Measurements from ENCODE around the gene RBM38.

Gene RBM38

GRCh38 chr20:57404419-57405072, 13.3 kb downstream of the RBM38 start:
- no peak for DNase-seq (ENCODE audit: low read depth in 2 of 2)
- TF ChIP-seq CTCF (IDR thresholded peaks at IDR 0.05; ENCODE audit: low read depth, low read length) = no peak
- no peak overlapping the region for H3K4me3 ChIP-seq (replicated peaks in 1 of 2; ENCODE audit: low read depth in 2 of 2, low read length in 2 of 2)

GRCh38 chr20:57405236-57406016, 14.2 kb downstream of the RBM38 start:
- H3K4me3 ChIP-seq (replicated peaks in 1 of 2; ENCODE audit: low read depth in 2 of 2, low read length in 2 of 2) = no peak overlapping the region
- DNase-seq (ENCODE audit: low read depth in 2 of 2) = no peak
- TF ChIP-seq CTCF (IDR thresholded peaks at IDR 0.05; ENCODE audit: low read depth, low read length) = no peak

GRCh38 chr20:57407541-57407956, 16.4 kb downstream of the RBM38 start:
- no peak overlapping the region for H3K4me3 ChIP-seq (replicated peaks in 1 of 2; ENCODE audit: low read depth in 2 of 2, low read length in 2 of 2)
- no peak for DNase-seq (ENCODE audit: low read depth in 2 of 2)
- TF ChIP-seq CTCF (IDR thresholded peaks at IDR 0.05; ENCODE audit: low read depth, low read length) = no peak

GRCh38 chr20:57408131-57408530, 16.9 kb downstream of the RBM38 start:
- H3K4me3 ChIP-seq (replicated peaks in 1 of 2; ENCODE audit: low read depth in 2 of 2, low read length in 2 of 2) = no peak overlapping the region
- no peak for TF ChIP-seq CTCF (IDR thresholded peaks at IDR 0.05; ENCODE audit: low read depth, low read length)
- no peak for DNase-seq (ENCODE audit: low read depth in 2 of 2)

- no peak for DNase-seq (ENCODE audit: low read depth in 2 of 2)
- no peak for TF ChIP-seq CTCF (IDR thresholded peaks at IDR 0.05; ENCODE audit: low read depth, low read length)
- no peak overlapping the region for H3K4me3 ChIP-seq (replicated peaks in 1 of 2; ENCODE audit: low read depth in 2 of 2, low read length in 2 of 2)
Observed at GRCh38 chr20:57408536-57409233, 17.5 kb downstream of the RBM38 start.

- DNase-seq (ENCODE audit: low read depth in 2 of 2) = no peak
- H3K4me3 ChIP-seq (replicated peaks in 1 of 2; ENCODE audit: low read depth in 2 of 2, low read length in 2 of 2) = no peak overlapping the region
- TF ChIP-seq CTCF (IDR thresholded peaks at IDR 0.05; ENCODE audit: low read depth, low read length) = no peak
Observed at GRCh38 chr20:57409316-57409671, 18.1 kb downstream of the RBM38 start.

Measured in cardiac fibroblast (primary cell).